ENCODE results near the gene SPECC1L.

The SPECC1L gene

GRCh38 chr22:24376002-24376401, 105.4 kb downstream of the SPECC1L start:
- DNase-seq: no peak

DNA sequence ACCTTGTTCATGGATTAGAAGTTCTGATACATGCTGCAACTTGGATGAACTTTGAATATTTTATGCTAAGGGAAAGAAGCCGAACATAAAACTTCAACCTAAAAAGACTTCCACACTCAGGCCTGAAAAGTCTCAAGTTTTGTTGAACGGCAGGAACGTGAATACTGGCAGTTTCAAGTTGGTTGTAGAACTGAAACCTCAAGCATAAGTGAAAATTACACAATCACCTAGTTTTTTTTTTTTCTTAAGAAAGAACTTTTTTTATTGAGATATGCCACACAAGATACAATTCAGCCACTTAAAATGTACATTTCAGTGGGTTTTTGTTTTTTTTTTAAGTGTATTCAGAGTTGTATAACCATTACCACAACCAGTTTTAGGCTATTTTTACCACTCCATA, 106.0 kb downstream of the SPECC1L start:
- no peak for DNase-seq

GRCh38 chr22:24379536-24379935, 108.9 kb downstream of the SPECC1L start:
- no peak for DNase-seq

- DNase-seq: no peak
Measured at GRCh38 chr22:24380220-24380904, 109.7 kb downstream of the SPECC1L start.

GRCh38 chr22:24380905-24381230, 110.2 kb downstream of the SPECC1L start:
- DNase-seq: no peak

DNA sequence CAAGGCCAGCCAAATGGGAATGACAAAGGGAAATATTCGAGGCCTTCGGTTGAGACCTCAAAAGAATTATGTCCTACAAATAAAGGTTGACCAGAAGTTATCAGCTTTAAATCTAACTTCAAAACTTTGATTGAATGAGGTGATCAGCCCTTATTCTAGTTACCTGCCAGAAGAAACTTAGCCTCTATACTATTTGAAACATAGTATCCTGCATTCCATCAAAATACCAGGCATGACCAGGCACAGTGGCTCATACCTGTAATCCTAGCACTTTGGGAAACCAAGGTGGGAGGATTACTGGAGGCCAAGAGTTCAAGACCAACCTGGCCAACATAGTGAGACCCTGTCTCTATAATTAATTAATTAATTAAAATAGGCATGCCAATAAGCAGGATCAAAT, 112.4 kb downstream of the SPECC1L start:
- no peak for DNase-seq

DNA sequence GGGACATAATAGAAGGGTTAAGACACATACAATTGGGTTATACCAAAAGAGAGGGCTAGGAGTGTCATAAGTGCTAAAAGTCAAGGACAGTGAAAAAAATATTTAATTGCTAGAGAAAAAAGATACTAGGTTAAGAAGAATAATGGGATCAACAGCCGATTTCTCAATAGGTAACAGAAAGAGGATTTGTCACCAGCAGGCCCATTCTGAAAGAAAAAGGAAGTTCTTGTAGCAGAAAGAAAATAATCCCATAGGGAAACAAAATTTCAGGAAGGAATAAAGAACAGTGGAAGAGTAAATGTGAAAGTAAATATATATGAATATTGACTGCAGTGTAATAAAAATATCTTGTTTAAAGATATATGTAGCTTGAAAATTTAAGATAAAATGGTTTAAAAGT, 113.5 kb downstream of the SPECC1L start:
- DNase-seq: no peak

DNA sequence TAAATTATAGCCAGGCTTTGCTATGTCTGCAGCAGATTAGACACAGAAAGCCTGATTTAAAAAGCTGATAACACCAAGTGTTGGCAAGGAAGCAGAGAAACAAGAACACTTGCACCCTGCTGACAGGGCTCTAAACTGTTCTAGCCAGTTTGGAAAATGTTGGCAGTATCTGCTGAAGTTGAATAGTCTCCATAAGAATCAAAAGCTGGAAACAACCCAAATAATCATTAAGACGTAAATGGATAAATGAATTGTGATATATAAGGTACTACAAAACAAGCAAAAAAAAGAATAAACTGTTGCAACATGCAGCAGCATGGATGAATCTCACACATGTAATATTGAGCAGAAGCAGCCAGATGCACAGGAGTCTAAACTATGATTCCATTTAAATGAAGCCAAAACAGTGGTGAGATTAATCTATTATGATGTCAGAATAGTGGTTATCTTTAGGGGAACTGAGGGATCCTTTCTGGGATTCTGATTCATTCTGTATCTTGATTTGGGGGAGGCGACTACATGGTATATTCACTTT, 116.4 kb downstream of the SPECC1L start:
- no peak for DNase-seq

DNA sequence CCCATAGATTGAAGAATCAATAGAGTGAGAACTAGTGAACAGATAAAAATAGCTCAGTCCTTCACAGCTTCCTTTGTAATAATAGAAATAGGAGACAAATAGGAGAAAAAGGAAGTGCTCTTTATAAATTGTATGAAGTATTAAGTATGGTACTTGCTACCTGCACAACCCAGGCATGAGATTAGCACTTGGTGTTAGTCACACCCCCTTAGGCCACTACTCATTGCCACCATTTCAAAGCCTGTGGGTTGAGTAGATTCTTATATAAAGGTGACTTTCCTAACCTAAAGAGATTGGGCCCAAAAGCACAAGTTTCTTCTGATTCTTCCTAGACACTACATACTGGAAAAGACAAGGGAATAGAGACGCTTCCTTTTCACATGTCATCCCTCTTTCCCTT, 119.0 kb downstream of the SPECC1L start:
- DNase-seq: no peak

DNA sequence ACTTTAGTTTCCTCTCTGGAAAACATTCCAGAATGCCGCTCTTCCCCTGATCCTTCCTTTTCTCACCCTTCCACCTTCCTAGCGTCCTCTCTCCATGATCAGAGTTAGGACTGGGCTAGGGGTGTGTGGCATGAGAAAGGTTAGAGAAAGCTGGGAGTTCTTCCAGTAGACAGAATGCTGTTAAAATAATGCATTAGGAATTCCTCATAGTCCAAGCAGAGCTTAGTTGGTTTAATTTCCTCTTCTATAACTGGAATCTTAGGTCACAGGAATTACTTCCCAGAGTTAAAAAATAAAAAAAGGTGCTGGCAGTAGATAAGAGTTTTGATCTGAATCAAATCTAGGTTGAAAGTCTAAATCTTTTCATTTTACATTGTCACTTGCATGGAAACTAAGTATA, 119.5 kb downstream of the SPECC1L start:
- DNase-seq: no peak

DNA sequence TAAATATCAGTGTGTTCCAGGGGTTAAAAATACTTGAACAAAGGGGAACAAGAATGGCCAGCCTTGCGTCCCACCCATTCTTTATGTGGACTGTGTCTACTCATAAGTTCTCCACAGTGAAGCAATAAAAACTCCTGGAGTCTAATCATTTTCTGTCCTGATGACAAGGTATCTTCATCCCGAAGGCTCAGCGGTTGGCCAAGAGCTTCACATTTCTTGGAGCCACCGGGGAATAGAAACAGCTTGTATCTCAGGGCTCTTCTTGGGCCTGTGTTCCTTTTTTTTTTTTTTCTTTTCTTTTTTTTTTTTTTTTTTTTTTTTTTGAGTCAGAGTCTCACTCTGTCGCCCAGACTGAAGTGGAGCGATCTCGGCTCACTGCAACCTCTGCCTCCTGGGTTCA, 119.9 kb downstream of the SPECC1L start:
- DNase-seq: no peak

- DNase-seq: no peak
Measured at GRCh38 chr22:24391836-24392217, 121.2 kb downstream of the SPECC1L start.

GRCh38 chr22:24392218-24392931, 121.7 kb downstream of the SPECC1L start:
- DNase-seq: no peak

DNA sequence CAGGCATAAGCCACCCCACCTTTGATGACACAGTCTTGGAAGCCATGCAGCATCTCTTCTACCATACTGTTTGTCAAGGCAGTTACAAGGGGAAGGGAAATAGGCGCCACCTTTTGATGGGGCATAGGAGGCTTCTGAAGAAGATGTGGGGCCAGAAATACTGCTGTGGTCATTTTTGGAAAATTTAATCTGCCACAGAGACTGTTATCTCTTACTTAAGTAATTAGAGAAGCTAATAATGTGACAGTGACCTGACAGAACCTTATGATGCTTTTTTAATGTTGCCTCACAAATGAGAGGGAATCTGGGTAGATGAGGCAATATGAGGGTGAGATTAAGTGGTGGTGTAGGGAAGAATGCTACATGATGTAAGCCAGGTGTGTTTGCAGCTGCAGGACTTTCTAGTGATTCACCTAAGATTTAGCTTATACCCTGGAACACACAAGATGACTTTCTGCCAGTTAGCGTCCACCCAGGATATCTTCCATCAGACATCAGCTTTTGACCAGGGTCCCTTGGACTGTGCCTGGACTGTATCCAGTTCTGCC, 122.5 kb downstream of the SPECC1L start:
- DNase-seq: no peak

GRCh38 chr22:24393848-24394247, 123.2 kb downstream of the SPECC1L start:
- DNase-seq: no peak

GRCh38 chr22:24394254-24394653, 123.6 kb downstream of the SPECC1L start:
- DNase-seq: no peak

- no peak for DNase-seq
Measured at GRCh38 chr22:24398409-24398808, 127.8 kb downstream of the SPECC1L start.

- DNase-seq: no peak
Measured at GRCh38 chr22:24400034-24400725, 129.5 kb downstream of the SPECC1L start.

DNA sequence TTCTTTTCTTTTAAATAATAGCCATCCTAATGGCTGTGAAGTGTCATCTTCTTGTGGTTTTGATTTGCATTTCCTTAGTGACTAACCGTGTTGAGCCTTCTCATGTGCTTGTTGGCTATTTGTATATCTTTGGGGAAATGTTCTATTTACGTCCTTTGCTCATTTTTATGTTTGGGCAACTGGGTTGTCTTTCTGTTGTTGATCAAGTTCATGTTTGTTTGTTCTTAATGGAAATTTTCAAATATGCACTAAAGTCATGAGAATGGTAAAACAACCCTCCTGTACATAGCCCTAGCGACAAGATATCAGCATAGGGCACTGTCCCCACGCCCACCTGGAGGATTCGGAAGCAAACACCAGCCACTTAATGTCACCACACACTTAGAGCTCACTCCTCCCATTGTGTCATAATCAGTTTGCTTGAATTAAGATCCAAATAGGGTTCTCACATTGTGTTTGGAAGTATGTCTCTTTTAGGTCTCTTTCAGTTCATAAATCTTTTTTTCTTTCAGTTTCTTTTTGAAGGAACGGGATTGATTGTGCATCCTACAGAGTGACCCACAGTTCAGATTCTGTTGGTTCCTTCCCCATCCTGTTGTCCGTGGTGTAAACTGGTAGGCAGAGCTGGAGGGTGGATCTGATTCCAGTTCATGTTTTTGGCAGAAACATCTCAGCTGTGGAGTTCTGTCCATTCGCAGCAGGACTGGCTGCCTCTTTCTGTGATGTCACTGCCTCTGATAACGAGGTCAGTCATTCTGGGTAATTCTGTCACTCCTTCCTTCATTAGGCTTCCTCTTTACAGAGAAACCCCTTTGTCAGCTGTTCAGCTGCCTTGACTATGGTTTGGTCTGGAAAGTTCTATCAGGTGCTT, 130.3 kb downstream of the SPECC1L start:
- no peak for DNase-seq

- DNase-seq: no peak
Measured at GRCh38 chr22:24401931-24402367, 131.3 kb downstream of the SPECC1L start.

DNA sequence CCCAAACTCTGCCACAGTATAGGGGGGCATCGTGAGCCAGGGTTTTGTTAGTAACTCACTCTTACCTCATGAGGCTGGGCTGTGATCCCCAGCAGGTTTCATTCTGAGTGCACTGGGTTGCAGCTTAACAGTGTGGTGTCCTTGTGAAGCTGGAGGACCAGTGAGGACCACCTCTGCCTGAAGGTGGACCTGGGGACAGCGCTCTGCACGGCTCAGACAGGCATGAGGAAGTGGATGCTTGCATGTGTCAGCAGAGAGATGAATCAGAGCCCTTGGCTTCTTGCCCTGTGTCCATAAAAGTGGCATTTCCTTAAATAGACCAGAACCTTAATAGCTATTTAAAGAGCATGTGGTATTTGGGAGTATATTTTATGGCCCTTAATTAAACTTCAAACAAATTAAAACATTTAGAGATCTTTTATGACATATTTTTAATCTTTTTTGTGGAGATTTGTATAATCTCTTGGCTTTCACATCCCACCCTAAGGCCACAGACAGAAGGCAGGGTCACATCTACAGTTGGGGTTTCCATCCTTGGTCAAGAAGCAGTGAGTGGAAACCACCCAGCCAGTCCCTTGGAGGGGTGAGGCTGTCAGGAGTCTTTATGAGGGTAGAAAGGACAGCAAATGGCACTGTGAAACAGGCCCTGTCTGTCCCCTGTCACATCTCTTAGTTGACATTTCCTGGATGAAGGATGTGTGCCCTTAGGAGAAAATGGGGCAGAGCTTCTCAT, 132.0 kb downstream of the SPECC1L start:
- peak; percentile 45 for DNase-seq

DNA sequence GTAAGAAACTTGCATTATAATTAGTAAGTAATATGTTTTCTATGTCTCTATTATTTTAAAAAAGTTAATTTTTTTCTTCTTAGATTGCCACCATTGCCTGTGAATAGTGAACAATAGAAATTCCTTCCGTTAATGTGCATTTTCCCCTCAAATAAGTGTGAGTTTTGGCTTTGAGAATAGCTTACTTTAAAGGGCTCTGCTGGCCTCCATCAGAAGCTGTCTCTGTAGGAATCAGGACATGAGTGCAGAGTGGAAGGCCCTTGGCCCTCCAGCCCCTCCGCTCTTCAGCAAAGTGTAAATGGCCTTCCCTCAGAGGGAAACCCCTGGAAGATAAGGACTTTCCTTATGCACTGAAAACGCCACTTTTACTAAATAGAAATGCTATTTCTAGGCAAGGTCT, 132.7 kb downstream of the SPECC1L start:
- no peak for DNase-seq

Measured in NCI-H1048 (cell line).